NCI-H526 treated with DMSO at 0.1 percent for 48 hours (cell line): ENCODE results near the gene ANKRD40CL.
A peak's percentile ranks its signal among the peaks of the same experiment; 100 is the strongest.

Source experiments
- DNase-seq: peaks from one replicate; lab custom pipeline; 2025; lab: John Stamatoyannopoulos, UW

ANKRD40CL gene

DNA sequence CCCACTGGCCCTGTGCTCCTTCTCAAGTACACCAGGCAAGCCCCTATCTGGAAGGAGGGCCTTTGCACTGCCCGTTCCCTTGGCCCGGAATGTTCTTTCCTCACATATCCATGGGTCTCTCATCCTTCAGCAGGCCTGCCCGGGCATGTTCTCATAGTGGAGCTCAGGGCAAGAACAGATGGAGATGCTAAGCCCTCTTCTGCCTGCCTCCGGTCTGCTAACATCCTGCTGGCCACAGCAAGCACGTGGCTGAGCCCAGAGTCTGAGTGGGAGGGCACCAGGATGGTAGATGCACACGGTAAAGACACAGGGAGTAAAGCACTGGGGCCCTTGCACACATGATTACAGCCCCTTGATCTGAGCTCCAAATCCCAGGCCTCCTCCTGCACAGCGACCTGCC lies 19.8 kb upstream of the ANKRD40CL start:
- DNase-seq: no peak

- no peak for DNase-seq
Measured at GRCh38 chr17:50785946-50786570, 18.7 kb upstream of the ANKRD40CL start.

DNA sequence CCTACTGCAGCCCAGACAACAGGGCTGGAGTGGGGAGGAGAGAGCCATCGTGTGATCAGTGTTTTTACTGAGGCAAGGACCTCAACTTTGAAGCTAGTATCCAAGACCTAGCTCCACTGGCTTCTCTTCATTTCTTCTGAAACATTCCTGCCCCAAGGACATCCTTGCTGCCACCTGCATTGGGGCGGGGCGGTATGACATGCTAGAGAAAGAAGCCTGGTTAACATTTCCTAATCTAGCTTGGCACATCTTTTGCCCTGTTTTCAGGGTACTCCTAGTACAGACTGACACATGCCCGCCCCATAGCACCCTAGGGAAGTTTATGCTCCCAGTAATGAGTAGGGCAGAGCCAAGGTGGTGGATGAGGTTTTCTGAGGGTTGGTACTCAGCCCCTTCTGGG lies 17.8 kb upstream of the ANKRD40CL start:
- DNase-seq: no peak

- DNase-seq: no peak
Measured at GRCh38 chr17:50783905-50784304, 16.6 kb upstream of the ANKRD40CL start.

GRCh38 chr17:50783193-50783660 lies 15.9 kb upstream of the ANKRD40CL start:
- peak; percentile 87 for DNase-seq

DNA sequence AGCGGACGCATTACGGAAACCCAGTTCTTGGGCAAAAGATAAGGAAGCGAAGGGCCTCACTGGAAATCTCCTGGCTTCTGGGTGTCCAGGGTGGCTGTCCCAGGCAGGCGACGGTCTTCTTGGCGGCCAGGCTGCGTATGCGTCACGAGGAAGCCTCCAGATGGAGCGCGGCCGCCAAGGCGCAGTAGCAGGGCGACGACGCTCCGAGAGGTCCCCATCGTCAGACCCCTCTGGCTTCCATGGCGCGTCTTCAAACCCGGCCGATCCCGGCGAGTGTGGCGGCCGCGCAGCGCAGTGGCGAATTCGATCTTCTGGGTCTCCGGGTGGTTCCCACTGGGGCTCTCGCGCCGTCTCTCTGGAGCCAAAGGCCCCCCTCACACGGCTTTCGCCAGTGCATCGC lies 13.8 kb upstream of the ANKRD40CL start:
- no peak for DNase-seq

DNA sequence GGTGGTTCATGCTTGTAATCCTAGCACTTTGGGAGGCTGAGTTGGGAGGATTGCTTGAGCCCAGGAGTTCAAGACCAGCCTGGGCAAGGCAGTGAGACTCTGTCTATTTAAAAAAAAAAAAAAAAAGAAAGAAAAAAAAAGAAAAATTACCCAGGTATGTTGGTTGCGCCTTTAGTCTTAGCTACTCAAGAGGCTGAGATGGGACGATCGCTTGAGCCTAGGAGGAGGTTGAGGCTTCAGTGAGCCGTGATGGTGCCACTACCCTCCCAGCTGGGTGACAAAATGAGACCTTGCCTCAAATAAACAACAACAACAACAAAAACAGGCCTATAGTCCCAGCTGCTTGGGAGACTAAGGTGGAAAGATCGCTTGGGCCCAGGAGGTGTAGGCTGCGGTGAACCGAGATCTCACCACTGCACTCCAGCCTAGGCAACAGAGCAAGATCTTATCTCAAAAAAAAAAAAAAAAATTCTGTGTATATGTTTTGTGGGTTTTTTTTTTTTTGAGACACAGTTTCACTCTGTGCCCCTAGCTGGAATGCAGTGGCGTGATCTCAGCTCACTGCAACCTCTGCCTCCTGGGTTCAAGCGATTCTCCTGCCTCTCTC lies 12.5 kb upstream of the ANKRD40CL start:
- no peak for DNase-seq

DNA sequence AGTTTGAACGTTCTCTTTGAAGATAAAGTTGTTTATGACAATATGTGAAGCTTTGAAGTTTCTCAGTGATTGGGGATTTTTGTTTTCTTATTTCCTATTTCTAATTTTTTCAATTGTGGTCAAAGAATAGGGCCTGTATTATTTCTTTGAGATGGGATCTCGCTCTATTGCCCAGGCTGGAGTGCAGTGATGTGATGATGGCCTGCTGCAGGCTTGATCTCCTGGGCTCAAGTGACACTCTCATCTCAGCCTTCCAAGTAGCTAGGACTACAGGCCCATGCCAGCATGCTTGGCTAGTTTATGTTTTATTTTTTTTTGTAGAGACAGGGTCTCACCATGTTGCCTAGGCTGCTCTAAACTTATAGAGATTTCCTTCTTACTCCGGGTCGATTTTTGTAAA lies 11.7 kb upstream of the ANKRD40CL start:
- no peak for DNase-seq

GRCh38 chr17:50778471-50778870 lies 11.2 kb upstream of the ANKRD40CL start:
- no peak for DNase-seq

DNA sequence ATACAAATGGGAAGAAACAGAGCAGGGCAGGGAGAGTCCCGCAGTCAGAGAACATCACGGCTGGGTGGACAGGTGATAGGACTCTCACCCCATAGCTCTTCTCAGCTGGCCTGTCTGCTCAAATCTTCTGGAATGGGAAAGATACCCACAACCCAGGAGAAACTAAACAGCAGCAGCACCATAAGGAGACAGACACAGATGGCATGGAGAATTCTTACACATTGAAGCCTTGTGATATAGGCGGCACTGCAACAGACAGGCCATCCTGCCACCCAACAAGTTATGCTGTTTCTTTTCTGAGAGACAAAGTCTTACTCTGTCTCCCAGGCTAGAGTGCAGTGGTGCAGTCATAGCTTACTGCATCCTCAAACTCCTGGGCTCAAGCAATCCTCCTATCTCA lies 8.6 kb upstream of the ANKRD40CL start:
- DNase-seq: no peak

- no peak for DNase-seq
Measured at GRCh38 chr17:50774225-50774803, 7.0 kb upstream of the ANKRD40CL start.

DNA sequence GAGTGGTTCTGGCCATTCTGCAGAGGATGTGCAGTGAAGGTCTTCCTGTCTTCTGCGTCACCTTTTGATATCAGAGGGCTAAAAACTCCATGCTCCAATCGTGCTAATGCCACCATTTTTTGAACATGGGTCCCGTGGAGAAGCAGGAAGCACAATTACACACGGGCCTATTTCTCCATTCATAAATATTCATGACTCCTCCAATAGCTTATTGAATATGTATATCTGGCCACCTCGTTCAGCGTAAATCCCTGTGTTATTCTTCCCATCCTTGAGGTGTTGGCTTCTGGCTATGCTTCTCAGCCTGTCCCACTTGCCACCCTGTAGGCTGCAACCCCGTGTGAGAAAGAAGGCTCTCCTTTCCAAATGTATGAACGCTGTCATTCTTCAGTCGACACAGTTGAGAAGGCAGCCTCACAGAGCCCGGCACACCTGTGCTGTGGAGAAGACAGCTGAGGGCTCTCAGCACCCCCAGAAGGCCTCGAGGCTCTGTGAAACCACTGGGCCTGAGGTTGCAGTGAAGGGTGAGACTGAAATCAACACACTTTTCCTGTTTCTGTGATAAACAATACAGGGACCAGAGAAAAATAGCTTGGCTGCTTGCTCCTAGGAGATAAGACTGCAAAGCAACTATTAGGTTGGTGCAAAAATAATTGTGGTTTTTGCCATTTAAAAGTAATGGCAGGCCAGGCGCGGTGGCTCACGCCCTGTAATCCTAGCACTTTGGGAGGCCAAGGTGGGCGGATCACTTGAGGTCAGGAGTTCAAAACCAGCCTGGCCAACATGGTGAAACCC lies 4.9 kb upstream of the ANKRD40CL start:
- no peak for DNase-seq

- DNase-seq: no peak
Measured at GRCh38 chr17:50770346-50770745, 3.0 kb upstream of the ANKRD40CL start.

GRCh38 chr17:50769884-50770283 lies 2.6 kb upstream of the ANKRD40CL start:
- no peak for DNase-seq

DNA sequence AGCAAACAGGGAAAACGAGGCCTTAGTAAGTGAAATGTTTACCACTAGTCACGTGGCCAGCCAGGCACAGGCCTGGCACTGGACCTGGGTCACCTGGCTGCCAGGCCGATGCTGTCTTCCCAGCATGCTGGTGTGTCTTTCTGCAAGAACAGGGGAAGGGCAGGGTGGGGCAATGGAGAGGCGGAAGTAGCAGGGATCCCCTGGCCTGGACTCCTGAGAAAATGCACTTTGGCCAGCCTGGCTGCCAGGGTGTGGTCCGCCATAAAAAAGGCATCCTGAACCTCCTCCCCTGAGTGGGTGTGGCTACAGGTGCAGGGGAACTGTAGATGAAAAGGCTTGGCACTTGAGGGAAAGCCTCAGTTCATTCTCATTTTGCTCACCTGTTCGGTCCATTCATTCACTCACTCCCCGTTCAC lies 1.0 kb upstream of the ANKRD40CL start:
- DNase-seq: peak; percentile 55

- DNase-seq: no peak
Measured at GRCh38 chr17:50767030-50767429, 288 bp downstream of the ANKRD40CL start.

DNA sequence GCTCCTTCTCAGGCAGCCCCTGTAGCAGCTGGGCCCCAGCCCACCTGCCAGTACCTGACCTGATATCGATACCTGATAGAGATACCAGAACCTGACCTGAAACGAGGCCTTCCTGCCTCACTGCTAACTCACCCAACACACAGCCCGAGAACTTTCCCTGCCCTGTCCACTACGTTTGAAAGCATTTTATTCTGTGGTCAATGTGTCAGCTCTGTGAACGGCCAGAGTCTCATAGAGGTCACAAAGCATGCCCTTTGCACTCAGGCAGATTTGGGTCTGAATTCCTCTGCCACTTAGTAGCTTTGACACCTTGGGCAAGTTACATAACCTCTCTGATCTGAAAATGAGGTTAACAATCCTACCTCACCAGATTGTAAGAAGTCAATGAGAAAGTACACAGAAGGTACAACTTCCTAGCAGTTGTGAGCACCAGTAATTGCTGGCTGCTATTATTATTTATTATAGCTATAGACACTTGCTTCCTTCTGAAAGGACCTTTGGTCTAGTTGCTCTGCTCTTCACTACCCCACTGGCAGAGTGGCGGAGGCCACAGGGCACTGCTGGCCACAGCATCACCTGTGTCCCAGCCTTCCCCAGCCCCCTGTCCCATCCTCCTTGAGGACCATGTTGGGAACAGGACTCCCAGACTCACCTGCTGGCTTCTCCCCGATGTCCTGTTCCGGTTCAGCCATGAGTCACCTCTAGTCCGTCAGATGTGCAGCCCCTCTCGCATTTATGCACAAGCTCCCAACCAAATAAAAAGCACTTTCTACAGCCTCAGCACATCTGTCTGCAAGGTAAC lies 895 bp downstream of the ANKRD40CL start:
- DNase-seq: no peak

DNA sequence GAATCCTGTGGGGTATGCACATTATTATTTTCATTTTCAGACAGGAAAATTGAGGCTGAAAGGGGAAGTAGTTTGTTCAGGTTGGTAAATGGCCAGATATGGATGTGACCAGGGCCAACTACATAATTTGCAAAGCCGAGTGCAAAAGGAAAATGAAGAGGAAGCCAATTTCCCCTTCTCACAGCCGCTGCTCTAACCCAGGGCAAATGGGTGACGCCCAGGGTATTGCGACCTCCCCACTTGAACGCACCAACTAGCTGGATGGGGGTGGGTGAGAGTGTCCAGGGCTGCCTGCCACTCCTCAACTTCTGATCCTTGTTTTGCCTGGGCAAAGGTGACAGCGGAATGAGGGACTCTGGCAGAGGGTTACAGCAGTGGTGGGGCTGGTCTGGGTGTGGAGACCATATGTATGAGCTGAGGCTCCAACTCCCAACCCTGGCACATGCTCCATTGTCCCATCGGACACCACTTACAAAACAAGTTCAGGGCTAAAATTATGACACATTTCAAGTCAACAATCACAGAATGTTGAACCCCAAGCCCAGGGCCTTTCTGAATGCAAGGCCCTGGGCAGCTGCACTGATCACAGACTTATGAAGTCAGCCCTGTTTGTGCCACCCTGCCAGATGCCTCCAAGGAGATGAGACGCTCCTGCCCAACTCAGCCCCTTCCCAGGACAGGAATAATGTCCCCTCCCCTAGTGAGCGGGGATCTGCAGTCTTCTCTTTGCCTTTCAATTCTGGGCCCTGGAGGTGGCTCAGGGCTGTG lies 1.7 kb downstream of the ANKRD40CL start:
- DNase-seq: no peak

- DNase-seq: no peak
Measured at GRCh38 chr17:50764734-50765149, 2.6 kb downstream of the ANKRD40CL start.

DNA sequence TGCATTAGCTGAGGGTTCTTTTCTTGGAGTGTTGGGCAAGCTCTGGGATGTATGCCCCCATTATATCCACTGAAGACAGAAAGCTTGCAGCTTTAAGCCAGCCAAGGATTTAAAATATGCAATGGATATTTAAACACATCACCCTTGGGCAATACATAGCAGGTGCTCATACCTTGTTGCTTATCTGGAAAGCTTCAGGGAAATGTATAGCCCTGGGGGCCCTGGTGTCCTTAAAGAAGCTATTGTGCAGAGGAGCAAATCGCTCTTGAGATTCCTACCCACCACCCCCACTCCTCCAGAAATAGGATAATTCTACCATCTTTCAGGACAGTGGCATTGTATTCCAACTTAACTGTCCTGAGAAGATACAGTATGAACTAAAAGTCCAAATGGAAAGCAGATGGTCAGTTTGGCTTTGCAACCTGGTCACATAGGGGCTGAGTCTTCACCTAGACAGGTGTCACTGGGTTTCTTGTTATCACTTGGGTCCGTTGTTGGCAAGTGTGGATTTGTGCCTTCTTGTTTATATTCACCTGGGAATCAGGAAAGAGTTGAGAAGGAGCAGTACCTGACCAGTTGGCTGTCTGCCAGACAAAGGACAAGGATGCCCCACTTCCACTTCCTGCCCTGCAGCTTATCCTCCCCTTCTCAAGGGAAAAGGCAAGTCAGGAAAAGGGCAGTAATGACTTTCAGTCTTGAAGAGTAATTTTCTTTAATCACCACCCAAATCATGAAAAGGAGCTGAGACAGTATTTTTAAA lies 3.4 kb downstream of the ANKRD40CL start:
- DNase-seq: no peak
